Raji (cell line): ENCODE results near the gene RAP1A.
A peak's percentile ranks its signal among the peaks of the same experiment; 100 is the strongest.

Source experiments
- POLR2A ChIP-seq: IDR thresholded peaks from 2 replicates; pipeline ENCODE4 v1.6.1; 2011; ENCODE audit warnings: low read depth, low read length, control low read depth; ENCODE audit not compliant: insufficient read depth

Gene RAP1A

GRCh38 chr1:111745675-111746613, 126.4 kb downstream of the RAP1A start:
- TF ChIP-seq POLR2A = no peak

- no peak for TF ChIP-seq POLR2A
Measured at GRCh38 chr1:111746614-111746999, 127.0 kb downstream of the RAP1A start.

- 0 out of 2 replicates have a peak, but pooled peaks have one; percentile 19 for TF ChIP-seq POLR2A
Measured at GRCh38 chr1:111747282-111747734, 127.7 kb downstream of the RAP1A start.

GRCh38 chr1:111747947-111748346, 128.4 kb downstream of the RAP1A start:
- TF ChIP-seq POLR2A = no peak

GRCh38 chr1:111749628-111750027, 130.0 kb downstream of the RAP1A start:
- no peak for TF ChIP-seq POLR2A

GRCh38 chr1:111750856-111751255, 131.3 kb downstream of the RAP1A start:
- no peak for TF ChIP-seq POLR2A

- TF ChIP-seq POLR2A = no peak
Measured at GRCh38 chr1:111751906-111752575, 132.5 kb downstream of the RAP1A start.

GRCh38 chr1:111754984-111755330, 135.4 kb downstream of the RAP1A start:
- TF ChIP-seq POLR2A = no peak

GRCh38 chr1:111755331-111756123, 135.9 kb downstream of the RAP1A start, which contains the start of gene DDX20:
Gene DDX20, plus strand, starts transcription at chr1:111755901. Its CDS starts 24 bp downstream, at chr1:111755925.
- peak; percentile 94 for TF ChIP-seq POLR2A

GRCh38 chr1:111756124-111756513, 136.5 kb downstream of the RAP1A start:
- TF ChIP-seq POLR2A = no peak

GRCh38 chr1:111758373-111758772, 138.8 kb downstream of the RAP1A start:
- TF ChIP-seq POLR2A = no peak

GRCh38 chr1:111761717-111762116, 142.1 kb downstream of the RAP1A start:
- TF ChIP-seq POLR2A = no peak

GRCh38 chr1:111762332-111762731, 142.7 kb downstream of the RAP1A start:
- TF ChIP-seq POLR2A = no peak
